RCC 7860 (cell line): ENCODE results near the gene TTLL10.
"Not testable (repeated sequence)": the region's sequence is repeated elsewhere in the genome, so short reads cannot be mapped to it uniquely, and the experiment has no call there.

Source experiments
- DNase-seq: peaks from one replicate; pipeline ENCODE4 v3.0.0-alpha.2; 2015; ENCODE audit warnings: low spot score
- FAIRE-seq: peaks from 2 replicates; lab custom pipeline; 2012; peaks lifted over from hg19 to GRCh38; lab: Jason Lieb, UNC

TTLL10 gene

GRCh38 chr1:1140673-1141072 lies 33.0 kb upstream of the TTLL10 start:
- DNase-seq (no peak), FAIRE-seq (no peak)

DNA sequence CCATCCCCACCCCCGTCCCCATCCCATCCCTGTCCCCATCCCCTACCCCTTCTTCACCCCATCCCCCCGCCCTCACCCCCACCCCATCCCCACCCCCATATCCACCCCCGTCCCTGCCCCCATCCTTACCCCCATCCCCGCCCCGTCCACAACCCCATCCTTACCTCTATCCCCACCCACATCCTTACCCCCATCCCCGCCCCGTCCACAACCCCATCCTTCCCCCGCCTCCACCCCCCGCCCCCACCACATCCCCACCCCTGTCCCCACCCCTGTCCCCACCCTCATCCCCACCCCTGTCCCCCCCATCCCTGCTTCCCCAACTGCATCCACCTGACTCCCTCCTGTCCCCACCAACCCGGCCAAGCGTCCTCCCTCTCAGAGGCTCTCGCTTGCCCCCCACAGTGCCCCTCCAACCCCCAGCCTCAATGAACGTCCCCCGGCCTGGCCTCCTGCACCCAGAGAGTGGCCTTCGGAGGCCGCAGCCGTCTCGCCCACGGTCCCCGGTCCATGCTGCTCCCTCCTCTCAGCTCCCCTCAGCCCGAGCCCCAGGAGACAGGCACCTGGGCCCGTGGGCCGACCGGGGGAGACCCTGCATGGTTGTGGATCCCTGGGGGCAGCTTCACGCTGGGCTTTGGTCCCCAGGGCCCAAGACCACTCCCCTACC lies 32.3 kb upstream of the TTLL10 start:
- FAIRE-seq (no peak), DNase-seq (no peak)

DNA sequence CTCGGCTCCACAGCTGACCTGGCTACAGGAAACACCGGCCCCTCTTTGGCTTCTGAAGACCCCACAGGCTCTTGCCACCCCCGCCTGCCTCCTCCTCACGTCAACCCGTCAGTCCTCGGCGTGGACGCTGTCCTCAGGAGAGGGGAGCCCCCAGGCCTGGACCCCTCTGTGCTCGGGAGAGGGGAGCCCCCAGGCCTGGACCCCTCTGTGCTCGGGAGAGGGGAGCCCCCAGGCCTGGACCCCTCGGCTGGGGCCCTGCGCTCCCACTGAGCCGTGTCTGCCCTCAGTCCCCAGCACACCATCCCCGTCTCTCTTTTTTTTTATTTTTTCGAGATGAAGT lies 31.8 kb upstream of the TTLL10 start:
- DNase-seq: no peak
- no peak for FAIRE-seq

DNA sequence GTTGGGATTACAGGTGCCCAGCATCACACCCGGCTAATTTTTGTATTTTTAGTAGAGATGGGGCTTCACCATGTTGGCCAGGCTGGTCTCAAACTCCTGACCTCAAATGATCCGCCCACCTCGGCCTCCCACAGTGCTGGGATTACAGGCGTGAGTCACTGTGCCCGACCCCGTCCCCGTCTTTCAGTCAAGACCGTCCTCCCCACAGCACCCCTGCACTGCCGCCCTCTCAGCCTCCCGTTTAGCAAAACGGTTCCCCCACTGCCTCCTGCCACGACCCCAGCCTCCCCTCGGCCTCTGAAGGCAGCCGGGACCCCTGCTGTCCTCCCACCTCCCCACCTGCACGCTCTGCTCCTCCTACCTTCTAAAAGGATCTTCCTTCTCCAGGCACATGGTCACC lies 31.3 kb upstream of the TTLL10 start:
- not testable (repeated sequence) for DNase-seq, FAIRE-seq

DNA sequence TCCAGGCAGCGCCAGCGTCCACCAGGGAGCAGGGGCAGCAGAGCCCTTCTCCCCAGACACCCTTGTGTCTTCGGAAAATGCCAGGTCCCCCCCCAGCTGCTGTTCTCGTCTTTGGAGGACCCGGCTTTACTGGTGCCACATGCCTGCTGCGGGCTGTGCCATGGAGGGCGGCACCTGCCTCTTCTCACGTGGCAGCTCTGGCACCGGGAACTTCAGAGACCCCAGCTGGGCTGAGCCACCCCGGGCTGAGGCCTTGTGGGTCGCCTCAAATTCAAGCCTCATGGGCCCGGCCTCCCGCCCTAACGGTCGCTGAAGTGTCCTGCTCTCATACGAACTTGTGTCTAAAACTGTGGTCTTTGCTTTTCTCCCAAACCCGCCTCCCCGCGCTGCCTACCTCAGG lies 30.8 kb upstream of the TTLL10 start:
- DNase-seq (no peak), FAIRE-seq (no peak)

DNA sequence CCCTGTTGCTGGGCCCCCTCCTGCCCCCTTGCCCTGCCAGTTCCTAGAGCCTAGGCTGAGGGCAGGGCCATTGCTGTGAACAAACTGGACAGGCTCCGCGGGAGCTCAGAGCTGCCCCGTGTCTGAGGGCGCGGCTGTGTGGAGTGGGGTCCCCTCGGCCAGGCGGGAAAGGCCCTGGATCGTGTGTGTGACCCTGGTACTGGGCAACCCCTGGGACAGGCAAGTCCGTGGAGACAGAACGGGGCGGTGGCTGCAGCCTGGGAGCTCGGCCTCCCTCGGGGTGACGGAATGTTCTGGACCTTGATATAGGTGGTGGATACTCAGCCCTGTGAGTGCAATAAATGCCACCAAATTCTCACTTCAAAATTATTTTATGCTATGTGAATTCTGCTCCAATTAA lies 30.0 kb upstream of the TTLL10 start:
- no peak for FAIRE-seq
- no peak for DNase-seq

DNA sequence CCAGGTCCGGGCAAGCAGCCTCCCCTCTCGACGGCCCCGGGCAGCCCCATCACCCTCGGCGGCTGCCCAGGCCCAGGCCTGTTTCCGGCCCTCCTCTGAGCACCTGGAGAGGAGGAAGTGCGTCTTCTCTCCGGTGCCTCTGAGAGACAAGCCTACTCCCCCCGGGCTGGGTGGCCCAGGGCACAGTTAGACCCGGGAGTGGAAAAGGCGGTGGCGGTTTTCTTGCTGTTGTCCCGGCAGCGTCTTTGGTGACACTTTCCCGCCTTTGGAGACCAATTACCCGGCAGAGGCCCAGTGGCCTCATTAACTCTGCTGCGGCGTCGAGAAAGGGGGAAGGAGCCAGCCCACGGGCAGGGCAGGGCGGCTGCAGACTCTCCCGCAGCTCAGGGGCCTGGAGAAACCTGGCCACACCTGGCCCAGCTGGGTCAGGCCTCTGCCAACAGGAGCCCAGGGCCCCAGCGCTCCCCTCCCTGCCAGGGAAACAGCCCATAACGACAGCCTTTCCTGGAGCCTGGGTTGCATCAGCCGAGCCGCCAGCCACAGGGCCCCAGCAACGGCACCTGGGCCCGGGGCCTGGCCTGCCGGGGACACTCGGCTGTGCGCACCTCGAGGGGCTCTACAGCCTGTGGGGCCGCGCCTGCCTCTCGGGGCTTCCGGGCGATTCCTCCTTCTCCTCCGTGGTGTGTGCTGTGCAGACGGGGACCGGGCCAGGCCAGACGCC lies 29.4 kb upstream of the TTLL10 start:
- FAIRE-seq: no peak

GRCh38 chr1:1144843-1145546 lies 28.7 kb upstream of the TTLL10 start:
- no peak for DNase-seq
- no peak for FAIRE-seq

More for the DNA sequence above, 29.4 kb upstream of the TTLL10 start:
- no peak for DNase-seq

- FAIRE-seq: no peak
- DNase-seq: no peak
Observed at GRCh38 chr1:1145547-1145914, 28.1 kb upstream of the TTLL10 start.

GRCh38 chr1:1146026-1146425 lies 27.7 kb upstream of the TTLL10 start:
- FAIRE-seq (no peak), DNase-seq (no peak)

DNA sequence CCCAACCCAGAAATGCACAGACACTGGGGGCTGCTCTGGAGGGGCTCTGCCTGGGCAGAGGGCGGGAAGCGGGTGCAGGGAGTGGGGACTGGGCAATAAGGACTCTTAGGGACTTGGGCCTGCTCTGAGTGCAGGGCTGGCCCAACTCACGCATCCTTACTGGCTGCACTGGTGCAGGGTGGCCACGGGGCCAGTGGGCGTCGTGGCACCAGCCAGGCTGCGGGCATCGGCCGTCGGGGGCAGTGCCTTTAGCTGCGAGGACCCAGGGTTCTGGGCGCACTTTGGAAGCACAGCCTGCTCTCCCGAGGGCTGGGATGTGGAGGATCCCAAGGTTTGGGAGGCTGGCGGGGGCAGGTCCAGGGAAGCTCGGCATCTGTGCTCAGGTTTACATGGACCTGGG lies 27.1 kb upstream of the TTLL10 start:
- no peak for FAIRE-seq

DNA sequence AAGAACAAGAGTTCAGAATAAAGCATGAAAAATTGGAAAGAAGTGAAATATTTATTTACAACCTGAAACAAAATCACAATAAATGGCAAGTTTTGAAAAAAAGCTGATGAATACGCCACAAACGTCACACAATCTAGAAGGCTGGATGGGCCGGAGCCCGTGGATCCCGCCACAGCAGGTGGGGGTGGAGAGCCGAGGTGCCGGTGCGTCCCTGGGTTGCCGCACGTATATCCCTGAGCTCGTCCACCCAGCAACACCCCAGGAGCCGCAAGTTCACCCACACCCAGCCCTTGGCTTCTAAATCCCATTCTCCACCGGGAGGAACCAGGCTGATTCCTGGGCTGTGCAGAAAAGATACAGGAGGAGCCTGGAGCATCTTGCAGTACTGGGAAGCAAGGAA lies 25.6 kb upstream of the TTLL10 start:
- FAIRE-seq: no peak

More for the DNA sequence above, 27.1 kb upstream of the TTLL10 start:
- no peak for DNase-seq

GRCh38 chr1:1148569-1148968 lies 25.1 kb upstream of the TTLL10 start:
- FAIRE-seq (no peak), DNase-seq (no peak)

More for the DNA sequence above, 25.6 kb upstream of the TTLL10 start:
- DNase-seq: no peak

- FAIRE-seq: no peak
- no peak for DNase-seq
Observed at GRCh38 chr1:1149416-1149815, 24.3 kb upstream of the TTLL10 start.

DNA sequence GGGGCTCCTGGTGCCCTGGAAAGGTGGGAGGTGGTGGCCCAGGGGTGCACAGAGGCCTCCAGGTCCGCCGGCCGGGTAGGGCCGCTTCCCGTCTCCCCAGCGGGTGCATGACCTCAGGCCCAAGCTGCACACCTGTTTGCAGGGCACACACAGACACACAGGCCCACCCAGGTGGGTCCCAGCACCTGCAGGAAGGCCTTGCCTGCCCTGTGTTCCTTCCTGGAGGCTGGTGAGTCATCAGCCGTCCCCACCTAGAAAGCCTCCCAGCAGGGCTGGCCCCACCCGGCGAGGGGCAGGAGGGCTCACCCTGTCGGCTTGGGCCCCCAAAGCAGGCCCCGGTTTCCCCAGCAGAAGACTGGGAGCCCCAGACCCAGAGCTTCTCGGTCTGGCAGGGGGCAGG lies 23.6 kb upstream of the TTLL10 start:
- no peak for FAIRE-seq

DNA sequence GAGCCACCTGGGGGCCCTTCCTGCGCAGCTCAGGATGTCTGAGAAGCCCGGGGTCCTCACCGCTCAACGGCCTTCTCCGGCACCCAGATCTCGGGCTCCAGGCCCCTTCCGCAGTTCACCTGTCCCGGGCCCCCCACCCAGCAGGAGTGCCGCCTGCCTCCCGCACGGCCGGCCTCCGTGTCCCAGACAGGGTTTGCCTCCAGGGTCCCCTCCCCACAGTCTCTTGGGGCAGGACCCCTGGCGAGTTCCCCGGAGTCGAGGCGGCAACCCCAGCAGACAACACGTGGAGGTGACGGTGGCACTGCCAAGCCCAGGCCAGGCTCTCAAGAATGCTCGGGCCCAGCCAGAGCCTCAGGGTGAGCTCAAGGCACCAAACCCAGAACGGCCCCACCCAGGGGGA lies 22.4 kb upstream of the TTLL10 start:
- DNase-seq: no peak
- no peak for FAIRE-seq

More for the DNA sequence above, 23.6 kb upstream of the TTLL10 start:
- no peak for DNase-seq

GRCh38 chr1:1152431-1152830 lies 21.2 kb upstream of the TTLL10 start:
- DNase-seq, FAIRE-seq: not testable (repeated sequence)

DNA sequence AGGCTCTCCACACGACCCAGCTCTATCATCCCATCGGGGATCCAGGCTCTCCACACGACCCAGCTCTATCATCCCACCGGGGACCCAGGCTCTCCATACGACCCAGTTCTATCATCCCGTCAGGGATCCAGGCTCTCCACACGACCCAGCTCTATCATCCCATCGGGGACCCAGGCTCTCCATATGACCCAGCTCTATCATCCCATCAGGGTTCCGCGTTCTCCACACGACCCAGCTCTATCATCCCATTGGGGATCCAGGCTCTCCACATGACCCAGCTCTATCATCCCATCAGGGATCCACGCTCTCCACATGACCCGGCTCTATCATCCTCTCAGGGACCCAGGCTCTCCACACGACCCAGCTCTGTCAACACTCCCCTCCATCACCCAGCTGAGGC lies 20.5 kb upstream of the TTLL10 start:
- not testable (repeated sequence) for FAIRE-seq, DNase-seq

GRCh38 chr1:1153874-1154273 lies 19.8 kb upstream of the TTLL10 start:
- DNase-seq: no peak
- no peak for FAIRE-seq

DNA sequence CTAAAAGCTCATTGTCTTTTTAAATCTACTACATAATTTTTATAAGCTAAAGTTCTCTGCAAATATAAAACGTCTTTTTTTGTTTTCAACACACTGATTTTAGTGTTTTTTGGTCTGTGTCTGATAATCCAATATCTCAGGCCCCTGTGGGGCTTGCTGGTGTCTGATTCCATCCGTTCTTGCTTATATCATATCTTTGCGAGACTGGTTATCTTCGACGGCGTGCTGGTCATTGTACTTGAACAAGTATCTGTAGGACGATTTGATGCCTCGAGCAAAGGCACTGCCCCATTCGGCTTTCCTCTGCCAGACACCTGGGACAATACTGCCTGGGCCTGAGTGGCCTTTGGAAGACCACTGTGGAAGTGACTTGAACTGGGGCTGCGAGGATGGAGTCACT lies 18.4 kb upstream of the TTLL10 start:
- FAIRE-seq (no peak), DNase-seq (no peak)

GRCh38 chr1:1156140-1157032 lies 17.3 kb upstream of the TTLL10 start:
- DNase-seq (peak; percentile 9), FAIRE-seq (no peak)
